GM12872 (cell line): Measurements from ENCODE around the gene XCL1.
A peak's percentile ranks its signal among the peaks of the same experiment; 100 is the strongest.
"Not testable (repeated sequence)": the region's sequence is repeated elsewhere in the genome, so short reads cannot be mapped to it uniquely, and the experiment has no call there.

Experiments used
- TF ChIP-seq, protein P1 (sequence below): IDR thresholded peaks from 3 replicates; pipeline ENCODE4 v1.5.1; 2011; ENCODE audit warnings: low read depth, mild to moderate bottlenecking, low read length, moderate library complexity; ENCODE audit not compliant: insufficient read depth

The XCL1 gene, protein sequence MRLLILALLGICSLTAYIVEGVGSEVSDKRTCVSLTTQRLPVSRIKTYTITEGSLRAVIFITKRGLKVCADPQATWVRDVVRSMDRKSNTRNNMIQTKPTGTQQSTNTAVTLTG

DNA sequence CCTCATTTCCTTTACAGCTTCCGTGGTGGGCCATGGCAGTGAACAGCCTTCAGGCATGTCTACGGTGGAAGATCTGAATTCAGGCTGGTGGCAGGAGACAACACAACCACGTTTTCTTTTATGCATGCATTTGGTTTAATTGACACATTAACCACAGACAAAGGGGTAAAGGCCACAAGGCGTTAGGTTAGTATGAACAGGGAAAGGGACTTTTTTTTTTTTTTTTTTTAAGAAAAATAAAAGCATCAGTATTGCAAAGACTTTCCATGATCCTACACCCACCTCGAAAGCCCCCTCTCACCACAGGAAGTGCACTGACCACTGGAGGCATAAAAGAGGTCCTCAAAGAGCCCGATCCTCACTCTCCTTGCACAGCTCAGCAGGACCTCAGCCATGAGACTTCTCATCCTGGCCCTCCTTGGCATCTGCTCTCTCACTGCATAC is at the start of gene XCL1:
Gene XCL1, plus strand, starts transcription at position 361 of the 444 bp plus-strand sequence. Its CDS starts 33 bp downstream, at position 394.
- TF ChIP-seq, protein P1, sequence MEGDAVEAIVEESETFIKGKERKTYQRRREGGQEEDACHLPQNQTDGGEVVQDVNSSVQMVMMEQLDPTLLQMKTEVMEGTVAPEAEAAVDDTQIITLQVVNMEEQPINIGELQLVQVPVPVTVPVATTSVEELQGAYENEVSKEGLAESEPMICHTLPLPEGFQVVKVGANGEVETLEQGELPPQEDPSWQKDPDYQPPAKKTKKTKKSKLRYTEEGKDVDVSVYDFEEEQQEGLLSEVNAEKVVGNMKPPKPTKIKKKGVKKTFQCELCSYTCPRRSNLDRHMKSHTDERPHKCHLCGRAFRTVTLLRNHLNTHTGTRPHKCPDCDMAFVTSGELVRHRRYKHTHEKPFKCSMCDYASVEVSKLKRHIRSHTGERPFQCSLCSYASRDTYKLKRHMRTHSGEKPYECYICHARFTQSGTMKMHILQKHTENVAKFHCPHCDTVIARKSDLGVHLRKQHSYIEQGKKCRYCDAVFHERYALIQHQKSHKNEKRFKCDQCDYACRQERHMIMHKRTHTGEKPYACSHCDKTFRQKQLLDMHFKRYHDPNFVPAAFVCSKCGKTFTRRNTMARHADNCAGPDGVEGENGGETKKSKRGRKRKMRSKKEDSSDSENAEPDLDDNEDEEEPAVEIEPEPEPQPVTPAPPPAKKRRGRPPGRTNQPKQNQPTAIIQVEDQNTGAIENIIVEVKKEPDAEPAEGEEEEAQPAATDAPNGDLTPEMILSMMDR, result not testable (repeated sequence)

DNA sequence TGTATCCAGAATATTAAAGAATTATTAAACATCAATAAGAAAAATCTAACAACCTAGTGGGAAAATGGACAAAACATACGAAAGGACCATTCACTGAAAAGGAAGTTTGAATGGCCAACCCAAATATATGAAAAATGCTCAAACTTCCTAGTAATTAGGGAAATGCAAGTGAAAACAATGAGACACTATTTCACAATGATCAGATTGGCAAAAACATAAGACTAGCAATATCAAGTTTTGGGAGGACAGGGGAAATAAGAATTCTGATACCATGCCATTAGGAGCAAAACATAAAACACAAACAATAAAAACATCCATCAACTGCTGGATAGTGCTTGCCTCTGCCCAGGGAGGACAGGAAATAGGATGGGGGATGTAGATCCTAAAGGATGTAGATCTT is 46.9 kb upstream of the XCL1 start:
- TF ChIP-seq, protein P1, result no peak

DNA sequence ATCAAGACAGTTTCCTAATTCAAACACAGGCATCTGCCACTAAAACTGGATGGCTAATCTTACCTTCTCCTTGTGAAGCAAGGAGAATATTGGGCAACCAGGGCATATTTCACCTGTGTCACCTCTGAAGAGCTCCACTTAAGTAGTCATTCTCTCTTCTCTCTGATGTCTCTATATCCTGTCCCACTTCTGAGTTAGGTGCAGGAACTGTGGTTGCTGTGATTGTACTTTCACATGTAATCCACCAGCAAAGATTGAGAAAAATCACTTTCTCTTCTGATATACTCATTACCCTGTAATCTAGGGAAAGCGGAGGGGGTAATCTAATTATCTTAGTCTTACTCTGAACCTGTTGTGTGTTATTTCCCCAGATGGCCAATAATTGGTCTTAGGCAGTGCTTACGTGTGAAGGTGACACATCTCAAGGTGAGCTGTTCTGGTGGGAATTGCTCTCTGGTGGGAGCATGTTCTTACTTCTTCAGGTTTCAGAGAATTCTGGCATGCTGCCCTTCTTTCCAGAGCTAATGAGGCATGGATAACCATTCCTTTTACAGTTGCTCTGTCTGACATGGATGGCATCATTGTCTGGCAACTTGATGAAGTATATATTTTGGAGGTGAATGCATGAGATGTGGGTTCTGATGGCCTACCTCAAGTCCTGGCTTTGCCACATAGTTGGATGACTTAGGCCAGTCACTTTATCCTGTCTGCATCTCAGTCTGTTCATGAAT is 44.6 kb upstream of the XCL1 start:
- TF ChIP-seq, protein P1, result no peak

DNA sequence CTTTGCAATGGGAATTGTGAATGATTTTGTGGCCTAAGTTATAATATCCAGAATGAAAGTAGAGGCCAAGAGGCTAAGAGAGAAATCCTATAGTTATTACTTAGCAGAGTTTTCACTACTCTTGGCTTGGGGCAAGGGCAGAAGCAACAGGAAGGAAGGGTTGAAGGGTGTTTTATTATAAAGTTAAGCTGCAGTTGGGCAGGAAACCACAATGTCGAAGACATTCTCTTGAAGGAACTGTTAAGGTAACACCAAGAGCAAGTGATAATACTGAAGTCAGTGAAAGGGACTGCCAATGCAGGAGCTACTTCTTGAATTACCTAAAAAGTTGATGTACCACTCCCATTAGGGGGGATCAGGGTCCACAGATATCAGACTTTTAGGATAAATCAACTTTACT is 40.9 kb upstream of the XCL1 start:
- TF ChIP-seq, protein P1, result no peak

DNA sequence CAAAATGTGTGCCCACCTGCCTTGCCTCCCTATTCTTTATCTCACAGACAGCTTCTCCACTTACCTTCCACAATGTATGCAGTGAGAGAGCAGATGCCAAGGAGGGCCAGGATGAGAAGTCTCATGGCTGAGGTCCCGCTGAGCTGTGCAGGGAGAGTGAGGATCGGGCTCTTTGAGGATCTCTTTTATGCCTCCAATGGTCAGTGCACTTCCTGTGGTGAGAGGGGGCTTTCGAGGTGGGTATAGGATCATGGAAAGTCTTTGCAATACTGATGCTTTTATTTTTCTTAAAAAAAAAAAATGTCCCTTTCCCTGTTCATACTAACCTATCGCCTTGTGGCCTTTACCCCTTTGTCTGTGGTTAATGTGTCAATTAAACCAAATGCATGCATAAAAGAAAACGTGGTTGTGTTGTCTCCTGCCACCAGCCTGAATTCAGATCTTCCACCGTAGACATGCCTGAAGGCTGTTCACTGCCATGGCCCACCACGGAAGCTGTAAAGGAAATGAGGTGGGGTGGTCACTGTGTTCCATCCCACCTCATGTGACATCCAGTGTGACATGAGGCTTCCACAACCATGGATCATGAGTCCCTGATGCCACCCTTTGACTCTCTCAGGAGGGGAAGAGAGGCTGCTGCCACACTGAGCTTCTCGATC is 32.4 kb upstream of the XCL1 start, which contains the start of gene XCL2:
Gene XCL2, minus strand, starts transcription at position 158 of the 659 bp plus-strand sequence. Its CDS starts 33 bp downstream, at position 125.
- TF ChIP-seq, protein P1, result not testable (repeated sequence)

DNA sequence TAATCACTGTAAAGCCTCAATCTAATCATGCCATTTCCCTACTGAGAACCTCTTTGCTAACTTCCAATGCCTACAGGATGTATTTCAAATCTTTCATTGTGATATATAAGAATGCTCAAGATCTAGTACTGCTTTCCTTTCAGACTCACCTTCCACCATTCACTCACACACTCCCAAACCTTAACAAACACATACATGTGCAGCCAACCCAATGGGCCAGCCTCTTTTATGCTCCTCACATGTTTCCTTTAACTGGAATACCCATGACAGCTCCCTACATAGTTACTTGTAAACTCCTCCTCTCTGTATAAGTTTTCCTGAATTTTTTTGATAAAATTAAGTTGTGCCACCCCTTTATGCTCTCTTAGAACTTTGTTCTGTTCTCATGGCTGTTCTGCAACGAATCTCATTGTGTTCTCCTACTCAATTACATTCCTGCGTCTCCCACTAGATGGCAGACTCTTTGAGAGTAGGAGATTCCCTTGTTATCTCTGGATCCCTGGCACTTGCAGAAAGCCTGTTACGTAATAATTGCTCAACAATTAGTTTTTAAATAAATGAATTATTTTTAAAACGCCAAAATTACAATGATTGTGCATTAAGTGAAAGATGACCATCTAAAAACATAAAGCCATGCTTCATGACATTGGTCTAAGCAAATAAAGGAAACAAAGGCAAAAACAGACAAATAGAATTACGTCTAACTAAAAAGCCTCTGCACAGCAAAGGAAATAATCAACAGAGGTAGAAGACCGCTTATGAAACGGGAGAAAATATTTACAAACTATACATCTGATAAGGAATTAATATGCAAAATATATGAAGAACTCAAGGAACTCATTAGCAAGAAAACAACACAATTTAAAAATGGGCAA is 30.5 kb upstream of the XCL1 start:
- TF ChIP-seq, protein P1, result peak; percentile 23; the same call in 1 of the 3 replicates
